Mesendoderm (in vitro differentiated cells): Measurements from ENCODE around the gene CEBPA.

Experiments used
- DNase-seq: peaks from one replicate; pipeline ENCODE4 v3.0.0; 2013
- H2AK5ac ChIP-seq: 2 replicates; pipeline ENCODE4 v1.6.1; 2013; ENCODE audit warnings: low read length, inconsistent platforms
- H2BK120ac ChIP-seq: 2 replicates; pipeline ENCODE4 v1.6.1; 2013; ENCODE audit warnings: low read depth, mild to moderate bottlenecking, low read length, moderate library complexity, mixed read lengths
- H2BK15ac ChIP-seq: replicated peaks from 2 replicates; pipeline ENCODE4 v1.6.1; 2013; ENCODE audit warnings: low read depth, mild to moderate bottlenecking, moderate library complexity
- H2BK5ac ChIP-seq: 2 replicates; pipeline ENCODE4 v1.6.1; 2013; ENCODE audit warnings: low read length, inconsistent platforms
- H3K18ac ChIP-seq: 2 replicates; pipeline ENCODE4 v1.6.1; 2013; ENCODE audit warnings: mild to moderate bottlenecking, low read length, mixed read lengths
- H3K23ac ChIP-seq: one replicate; pipeline ENCODE4 v1.6.1; 2013; ENCODE audit warnings: low read length
- H3K27ac ChIP-seq: 2 replicates; pipeline ENCODE4 v1.5.1; 2013; ENCODE audit warnings: low read depth, mild to moderate bottlenecking, inconsistent platforms, low read length, moderate library complexity
- H3K27me3 ChIP-seq: 2 replicates; pipeline ENCODE4 v1.6.1; 2013; ENCODE audit warnings: low read length, control low read depth, mild to moderate bottlenecking, inconsistent platforms; ENCODE audit not compliant: insufficient read depth, poor library complexity
- H3K36me3 ChIP-seq: 2 replicates; pipeline ENCODE4 v1.6.1; 2013; ENCODE audit warnings: low read length, inconsistent platforms; ENCODE audit not compliant: control insufficient read depth, insufficient read depth
- H3K4ac ChIP-seq: one replicate; pipeline ENCODE4 v1.6.1; 2013; ENCODE audit warnings: low read depth, mild to moderate bottlenecking, low read length, moderate library complexity
- H3K4me1 ChIP-seq: 2 replicates; pipeline ENCODE4 v1.6.1; 2013; ENCODE audit warnings: low read depth, low read length, inconsistent platforms; ENCODE audit not compliant: control insufficient read depth
- H3K4me2 ChIP-seq: 2 replicates; pipeline ENCODE4 v1.6.1; 2013; ENCODE audit warnings: low read length
- H3K4me3 ChIP-seq: 2 replicates; pipeline ENCODE4 v1.5.1; 2013; ENCODE audit warnings: mild to moderate bottlenecking, low read length
- H3K56ac ChIP-seq: one replicate; pipeline ENCODE4 v1.6.1; 2013; ENCODE audit warnings: low read length
- H3K79me1 ChIP-seq: 2 replicates; pipeline ENCODE4 v1.6.1; 2013; ENCODE audit warnings: low read length, inconsistent platforms
- H3K79me2 ChIP-seq: 2 replicates; pipeline ENCODE4 v1.6.1; 2013; ENCODE audit warnings: mild to moderate bottlenecking, low read length; ENCODE audit not compliant: control insufficient read depth, insufficient read depth
- H3K9ac ChIP-seq: 2 replicates; pipeline ENCODE4 v1.6.1; 2013; ENCODE audit warnings: low read length, inconsistent platforms
- H4K5ac ChIP-seq: one replicate; pipeline ENCODE4 v1.6.1; 2013; ENCODE audit warnings: low read length
- H4K8ac ChIP-seq: one replicate; pipeline ENCODE4 v1.6.1; 2013; ENCODE audit warnings: low read depth, mild to moderate bottlenecking, control low read depth, low read length, moderate library complexity
- WGBS: extraction: QIAGEN DNeasy Blood & Tissue Kit; methylation state at CpG from one replicate; pipeline ENCODE4 v1.1.7; 2013; ENCODE audit warnings: low lambda C conversion rate, missing lambda C conversion rate; ENCODE audit not compliant: insufficient coverage; ENCODE audit errors: extremely low coverage; 5-methylcytosine and 5-hydroxymethylcytosine counted together

CEBPA gene

DNA sequence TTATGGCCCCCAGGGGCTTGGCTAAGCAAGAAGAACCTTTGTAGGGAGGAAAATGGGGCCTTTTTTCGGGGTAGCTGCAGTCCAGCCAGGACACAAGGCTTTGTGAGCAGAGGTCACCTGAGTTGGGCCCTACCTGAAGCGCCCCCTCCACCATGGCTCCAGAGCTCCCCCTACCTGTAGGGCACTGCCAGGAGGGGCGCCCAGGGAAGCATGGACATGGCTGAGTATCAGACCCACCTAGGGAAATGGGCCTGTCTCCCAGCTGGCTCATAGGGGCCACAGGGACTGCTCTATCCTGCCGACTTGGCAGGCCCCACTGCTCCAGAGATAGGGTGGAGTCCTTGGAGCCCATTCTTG is 9.0 kb upstream of the CEBPA start:
- H3K4me1 ChIP-seq, result no peaks in the 10 kb centered on the region
- no peak for DNase-seq
- no peak overlapping the region for H3K27ac ChIP-seq
- no peak overlapping the region for H3K56ac ChIP-seq
- H3K36me3 ChIP-seq, result no peaks in the 10 kb centered on the region
- H2BK5ac ChIP-seq, result no peak overlapping the region
- H3K4me3 ChIP-seq, result no peak overlapping the region
- H4K5ac ChIP-seq, result no peak overlapping the region
- H2BK15ac ChIP-seq, result no peak overlapping the region
- no peaks in the 10 kb centered on the region for H3K27me3 ChIP-seq
- H3K9ac ChIP-seq, result no peak overlapping the region
- H3K79me1 ChIP-seq, result no peaks in the 10 kb centered on the region
- H3K79me2 ChIP-seq, result no peaks in the 10 kb centered on the region
- H2BK120ac ChIP-seq, result no peak overlapping the region
- H2AK5ac ChIP-seq, result no peak overlapping the region
- H4K8ac ChIP-seq, result no peak overlapping the region
- no peak overlapping the region for H3K23ac ChIP-seq
- no peak overlapping the region for H3K4ac ChIP-seq
- H3K4me2 ChIP-seq, result no peak overlapping the region
- no CpG with 5 or more reads among the region's 4 CpGs for WGBS
- H3K18ac ChIP-seq, result no peak overlapping the region

DNA sequence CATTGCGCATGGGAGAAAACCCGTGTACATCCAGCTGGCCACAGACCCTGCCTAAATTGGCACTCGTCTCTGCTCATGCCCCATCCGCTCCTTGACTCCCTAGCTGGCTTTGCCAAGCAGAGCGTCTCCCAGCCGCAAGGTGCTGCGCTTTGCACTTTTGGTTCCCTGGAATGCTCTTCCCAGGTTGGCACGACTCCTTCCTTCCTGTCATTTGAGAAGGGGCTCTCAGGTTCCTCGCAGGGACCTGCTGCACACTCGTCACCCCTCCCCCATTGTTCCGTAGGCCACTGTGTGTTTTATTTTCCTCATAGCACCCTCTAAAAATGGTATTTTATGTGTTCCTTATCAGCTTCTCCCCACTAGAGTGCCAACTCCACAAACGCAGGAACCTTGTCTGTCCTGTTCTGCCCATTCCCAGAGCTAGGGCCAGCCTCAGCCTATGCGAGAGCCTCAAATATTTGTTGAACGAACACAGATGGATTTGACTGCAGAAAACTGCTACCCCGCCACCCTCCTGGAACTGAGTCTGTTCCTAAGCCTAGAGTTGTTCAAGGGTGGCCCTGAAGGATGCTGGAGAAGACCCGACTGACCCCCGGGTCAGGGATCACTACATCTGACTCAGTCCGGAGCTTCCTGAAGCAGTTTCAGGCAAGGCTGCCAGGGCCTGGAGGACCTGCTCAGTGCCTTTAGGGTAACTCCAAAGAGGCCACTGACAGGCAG is 8.4 kb upstream of the CEBPA start:
- Histone ChIP-seq H3K56ac (no peak overlapping the region), H3K4me3 (no peak overlapping the region), H3K27me3 (no peaks in the 10 kb centered on the region), H3K4ac (no peak overlapping the region), H3K18ac (no peak overlapping the region), H4K5ac (no peak overlapping the region), H3K36me3 (no peaks in the 10 kb centered on the region), H2BK15ac (no peak overlapping the region), H4K8ac (no peak overlapping the region), H3K79me1 (no peaks in the 10 kb centered on the region), H3K79me2 (no peaks in the 10 kb centered on the region), H3K9ac (no peak overlapping the region), H2BK120ac (no peak overlapping the region), H3K27ac (no peak overlapping the region), H2BK5ac (no peak overlapping the region), H3K4me2 (no peak overlapping the region), H3K23ac (no peak overlapping the region), H3K4me1 (no peaks in the 10 kb centered on the region), H2AK5ac (no peak overlapping the region)
- WGBS, result no CpG with 5 or more reads among the region's 18 CpGs
- no peak for DNase-seq

GRCh38 chr19:33309826-33310225 is 7.5 kb upstream of the CEBPA start:
- no peak overlapping the region for H2AK5ac ChIP-seq
- DNase-seq, result no peak
- no peak overlapping the region for H2BK15ac ChIP-seq
- no CpG with 5 or more reads among the region's 10 CpGs for WGBS
- H2BK5ac ChIP-seq, result no peak overlapping the region
- no peak overlapping the region for H3K23ac ChIP-seq
- peaks cover 2% of the 10 kb centered on the region for H3K4me1 ChIP-seq
- H3K27ac ChIP-seq, result no peak overlapping the region
- no peaks in the 10 kb centered on the region for H3K36me3 ChIP-seq
- no peak overlapping the region for H4K8ac ChIP-seq
- H3K9ac ChIP-seq, result no peak overlapping the region
- H3K79me1 ChIP-seq, result no peaks in the 10 kb centered on the region
- no peak overlapping the region for H3K4ac ChIP-seq
- H3K4me2 ChIP-seq, result no peak overlapping the region
- H3K56ac ChIP-seq, result no peak overlapping the region
- no peak overlapping the region for H2BK120ac ChIP-seq
- H4K5ac ChIP-seq, result no peak overlapping the region
- no peak overlapping the region for H3K4me3 ChIP-seq
- H3K27me3 ChIP-seq, result no peaks in the 10 kb centered on the region
- H3K18ac ChIP-seq, result no peak overlapping the region
- H3K79me2 ChIP-seq, result no peaks in the 10 kb centered on the region

GRCh38 chr19:33306853-33307792 is 4.8 kb upstream of the CEBPA start:
- H3K79me1 ChIP-seq, result no peaks in the 10 kb centered on the region
- no peaks in the 10 kb centered on the region for H3K36me3 ChIP-seq
- H3K23ac ChIP-seq, result no peak overlapping the region
- H3K79me2 ChIP-seq, result no peaks in the 10 kb centered on the region
- H2BK15ac ChIP-seq, result no peak overlapping the region
- H3K4ac ChIP-seq, result no peak overlapping the region
- H3K56ac ChIP-seq, result no peak overlapping the region
- no peak overlapping the region for H3K4me3 ChIP-seq
- H2BK5ac ChIP-seq, result no peak overlapping the region
- DNase-seq, result no peak
- no peak overlapping the region for H2AK5ac ChIP-seq
- peaks cover 5% of the 10 kb centered on the region for H3K4me1 ChIP-seq
- H4K5ac ChIP-seq, result no peak overlapping the region
- H3K4me2 ChIP-seq, result no peak overlapping the region
- no peak overlapping the region for H3K18ac ChIP-seq
- H3K27ac ChIP-seq, result no peak overlapping the region
- H3K9ac ChIP-seq, result no peak overlapping the region
- no peak overlapping the region for H2BK120ac ChIP-seq
- H4K8ac ChIP-seq, result no peak overlapping the region
- peaks cover 3% of the 10 kb centered on the region for H3K27me3 ChIP-seq
- WGBS, result no CpG with 5 or more reads among the region's 12 CpGs

- no peaks in the 10 kb centered on the region for H3K36me3 ChIP-seq
- H3K56ac ChIP-seq, result no peak overlapping the region
- H4K5ac ChIP-seq, result no peak overlapping the region
- H3K4me1 ChIP-seq, result peaks cover 5% of the 10 kb centered on the region
- no peak overlapping the region for H3K4me2 ChIP-seq
- no peak overlapping the region for H2AK5ac ChIP-seq
- H2BK120ac ChIP-seq, result no peak overlapping the region
- no peaks in the 10 kb centered on the region for H3K79me2 ChIP-seq
- H3K4me3 ChIP-seq, result no peak overlapping the region
- no peak overlapping the region for H3K4ac ChIP-seq
- H3K18ac ChIP-seq, result no peak overlapping the region
- no peak overlapping the region for H3K9ac ChIP-seq
- DNase-seq, result no peak
- no peak overlapping the region for H3K23ac ChIP-seq
- H2BK5ac ChIP-seq, result no peak overlapping the region
- H3K79me1 ChIP-seq, result no peaks in the 10 kb centered on the region
- H2BK15ac ChIP-seq, result no peak overlapping the region
- no CpG with 5 or more reads among the region's 5 CpGs for WGBS
- H3K27me3 ChIP-seq, result peaks cover 13% of the 10 kb centered on the region
- no peak overlapping the region for H3K27ac ChIP-seq
- no peak overlapping the region for H4K8ac ChIP-seq
Measured at GRCh38 chr19:33306191-33306590, 3.9 kb upstream of the CEBPA start.
